Liver (tissue), 3 donors: ENCODE data around the gene PDGFB.

ENCODE experiments used
- FOXA1 ChIP-seq: IDR thresholded peaks from 2 replicates; pipeline ENCODE4 v1.6.1; 2016; ENCODE audit warnings: antibody characterized with exemption
- FOXA2 ChIP-seq: IDR thresholded peaks from 2 replicates; pipeline ENCODE4 v1.6.1; 2016; ENCODE audit warnings: antibody characterized with exemption
- GABPA ChIP-seq, 2 donors: IDR thresholded peaks in 1 of 2; conservative IDR thresholded peaks in 1 of 2; 2 replicates each; pipeline ENCODE4 v1.6.1; 2016; ENCODE audit warnings: antibody characterized with exemption in 2 of 2, mild to moderate bottlenecking in 1 of 2, moderate library complexity in 1 of 2
- HNF4A ChIP-seq, 2 donors: conservative IDR thresholded peaks; 2 replicates each; pipeline ENCODE4 v1.6.1; 2016; ENCODE audit warnings: antibody characterized with exemption in 2 of 2, mild to moderate bottlenecking in 2 of 2
- RAD21 ChIP-seq, 2 donors: IDR thresholded peaks; 2 replicates each; pipeline ENCODE4 v1.6.1; 2016; ENCODE audit warnings: antibody characterized with exemption in 2 of 2, mild to moderate bottlenecking in 2 of 2
- SP1 ChIP-seq: IDR thresholded peaks from 2 replicates; pipeline ENCODE4 v1.6.1; 2018; ENCODE audit warnings: antibody characterized with exemption, mild to moderate bottlenecking
- TAF1 ChIP-seq: conservative IDR thresholded peaks from 2 replicates; pipeline ENCODE4 v1.6.1; 2016; ENCODE audit warnings: antibody characterized with exemption, mild to moderate bottlenecking
- TF ChIP-seq, protein P1 (sequence below): IDR thresholded peaks from 2 replicates; pipeline ENCODE4 v1.6.1; 2016; ENCODE audit warnings: antibody characterized with exemption
- TF ChIP-seq, protein P2 (sequence below): fragments of 150-350 bp; IDR thresholded peaks from 2 replicates; pipeline ENCODE4 v1.5.1; 2017; ENCODE audit warnings: improper control_type of control experiment, low read depth, low read length; ENCODE audit not compliant: missing input control
- TF ChIP-seq, protein P3 (sequence below): IDR thresholded peaks from 2 replicates; pipeline ENCODE4 v1.6.1; 2016; ENCODE audit warnings: antibody characterized with exemption
- TF ChIP-seq, protein P4 (sequence below): IDR thresholded peaks from 2 replicates; pipeline ENCODE4 v1.6.1; 2016; ENCODE audit warnings: antibody characterized with exemption
- TF ChIP-seq, protein P5 (sequence below): IDR thresholded peaks from 2 replicates; pipeline ENCODE4 v1.6.1; 2016; ENCODE audit warnings: antibody characterized with exemption, mild to moderate bottlenecking
- donor health status: healthy.
- donor health status: healthy.

DNA sequence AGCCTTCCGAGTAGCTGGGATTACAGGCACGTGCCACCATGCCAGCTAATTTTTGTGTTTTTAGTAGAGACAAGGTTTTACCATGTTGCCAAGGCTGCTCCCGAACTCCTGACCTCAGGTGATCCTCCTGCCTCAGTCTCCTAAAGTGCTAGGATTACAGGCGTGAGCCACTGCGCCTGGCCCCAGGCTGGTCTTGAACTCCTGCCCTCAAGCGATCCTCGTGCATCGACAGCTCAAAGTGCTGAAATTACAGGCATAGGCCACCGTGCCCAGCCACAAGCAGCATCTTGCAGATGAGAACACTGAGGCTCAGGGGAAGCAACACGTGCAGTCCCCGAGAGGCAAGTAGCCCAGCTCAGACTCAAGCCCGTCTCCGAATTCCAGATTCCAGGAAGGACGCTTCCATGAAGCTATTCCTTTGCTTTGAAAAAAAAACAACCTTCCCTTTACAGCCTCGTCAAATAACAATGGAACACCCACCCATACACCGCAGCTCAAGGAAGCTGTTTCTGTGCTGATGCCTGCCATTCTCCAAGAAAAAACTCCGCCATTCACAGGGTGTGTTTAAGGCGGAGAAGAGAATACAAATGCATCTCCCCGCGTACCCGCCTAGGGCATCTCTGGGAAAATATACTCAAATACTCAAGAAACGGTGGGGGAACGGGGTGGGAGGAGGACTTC, 34.5 kb upstream of the PDGFB start:
- TF ChIP-seq, protein P1, sequence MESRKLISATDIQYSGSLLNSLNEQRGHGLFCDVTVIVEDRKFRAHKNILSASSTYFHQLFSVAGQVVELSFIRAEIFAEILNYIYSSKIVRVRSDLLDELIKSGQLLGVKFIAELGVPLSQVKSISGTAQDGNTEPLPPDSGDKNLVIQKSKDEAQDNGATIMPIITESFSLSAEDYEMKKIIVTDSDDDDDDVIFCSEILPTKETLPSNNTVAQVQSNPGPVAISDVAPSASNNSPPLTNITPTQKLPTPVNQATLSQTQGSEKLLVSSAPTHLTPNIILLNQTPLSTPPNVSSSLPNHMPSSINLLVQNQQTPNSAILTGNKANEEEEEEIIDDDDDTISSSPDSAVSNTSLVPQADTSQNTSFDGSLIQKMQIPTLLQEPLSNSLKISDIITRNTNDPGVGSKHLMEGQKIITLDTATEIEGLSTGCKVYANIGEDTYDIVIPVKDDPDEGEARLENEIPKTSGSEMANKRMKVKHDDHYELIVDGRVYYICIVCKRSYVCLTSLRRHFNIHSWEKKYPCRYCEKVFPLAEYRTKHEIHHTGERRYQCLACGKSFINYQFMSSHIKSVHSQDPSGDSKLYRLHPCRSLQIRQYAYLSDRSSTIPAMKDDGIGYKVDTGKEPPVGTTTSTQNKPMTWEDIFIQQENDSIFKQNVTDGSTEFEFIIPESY = no peak
- TF ChIP-seq, protein P2, sequence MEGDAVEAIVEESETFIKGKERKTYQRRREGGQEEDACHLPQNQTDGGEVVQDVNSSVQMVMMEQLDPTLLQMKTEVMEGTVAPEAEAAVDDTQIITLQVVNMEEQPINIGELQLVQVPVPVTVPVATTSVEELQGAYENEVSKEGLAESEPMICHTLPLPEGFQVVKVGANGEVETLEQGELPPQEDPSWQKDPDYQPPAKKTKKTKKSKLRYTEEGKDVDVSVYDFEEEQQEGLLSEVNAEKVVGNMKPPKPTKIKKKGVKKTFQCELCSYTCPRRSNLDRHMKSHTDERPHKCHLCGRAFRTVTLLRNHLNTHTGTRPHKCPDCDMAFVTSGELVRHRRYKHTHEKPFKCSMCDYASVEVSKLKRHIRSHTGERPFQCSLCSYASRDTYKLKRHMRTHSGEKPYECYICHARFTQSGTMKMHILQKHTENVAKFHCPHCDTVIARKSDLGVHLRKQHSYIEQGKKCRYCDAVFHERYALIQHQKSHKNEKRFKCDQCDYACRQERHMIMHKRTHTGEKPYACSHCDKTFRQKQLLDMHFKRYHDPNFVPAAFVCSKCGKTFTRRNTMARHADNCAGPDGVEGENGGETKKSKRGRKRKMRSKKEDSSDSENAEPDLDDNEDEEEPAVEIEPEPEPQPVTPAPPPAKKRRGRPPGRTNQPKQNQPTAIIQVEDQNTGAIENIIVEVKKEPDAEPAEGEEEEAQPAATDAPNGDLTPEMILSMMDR = no peak
- TF ChIP-seq, protein P3, sequence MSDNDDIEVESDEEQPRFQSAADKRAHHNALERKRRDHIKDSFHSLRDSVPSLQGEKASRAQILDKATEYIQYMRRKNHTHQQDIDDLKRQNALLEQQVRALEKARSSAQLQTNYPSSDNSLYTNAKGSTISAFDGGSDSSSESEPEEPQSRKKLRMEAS = no peak
- TF ChIP-seq, protein P4, sequence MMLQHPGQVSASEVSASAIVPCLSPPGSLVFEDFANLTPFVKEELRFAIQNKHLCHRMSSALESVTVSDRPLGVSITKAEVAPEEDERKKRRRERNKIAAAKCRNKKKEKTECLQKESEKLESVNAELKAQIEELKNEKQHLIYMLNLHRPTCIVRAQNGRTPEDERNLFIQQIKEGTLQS = no peak
- no peak for TF ChIP-seq FOXA2
- no peak for TF ChIP-seq SP1
- no peak for TF ChIP-seq FOXA1
- TF ChIP-seq RAD21 (IDR thresholded peaks at IDR 0.05) = no peak
- no peak for TF ChIP-seq HNF4A (conservative IDR thresholded peaks at IDR 0.05)
- TF ChIP-seq GABPA (IDR thresholded peaks at IDR 0.05 in 1 of 2, conservative IDR thresholded peaks at IDR 0.05 in 1 of 2) = no peak
- TF ChIP-seq, protein P5, sequence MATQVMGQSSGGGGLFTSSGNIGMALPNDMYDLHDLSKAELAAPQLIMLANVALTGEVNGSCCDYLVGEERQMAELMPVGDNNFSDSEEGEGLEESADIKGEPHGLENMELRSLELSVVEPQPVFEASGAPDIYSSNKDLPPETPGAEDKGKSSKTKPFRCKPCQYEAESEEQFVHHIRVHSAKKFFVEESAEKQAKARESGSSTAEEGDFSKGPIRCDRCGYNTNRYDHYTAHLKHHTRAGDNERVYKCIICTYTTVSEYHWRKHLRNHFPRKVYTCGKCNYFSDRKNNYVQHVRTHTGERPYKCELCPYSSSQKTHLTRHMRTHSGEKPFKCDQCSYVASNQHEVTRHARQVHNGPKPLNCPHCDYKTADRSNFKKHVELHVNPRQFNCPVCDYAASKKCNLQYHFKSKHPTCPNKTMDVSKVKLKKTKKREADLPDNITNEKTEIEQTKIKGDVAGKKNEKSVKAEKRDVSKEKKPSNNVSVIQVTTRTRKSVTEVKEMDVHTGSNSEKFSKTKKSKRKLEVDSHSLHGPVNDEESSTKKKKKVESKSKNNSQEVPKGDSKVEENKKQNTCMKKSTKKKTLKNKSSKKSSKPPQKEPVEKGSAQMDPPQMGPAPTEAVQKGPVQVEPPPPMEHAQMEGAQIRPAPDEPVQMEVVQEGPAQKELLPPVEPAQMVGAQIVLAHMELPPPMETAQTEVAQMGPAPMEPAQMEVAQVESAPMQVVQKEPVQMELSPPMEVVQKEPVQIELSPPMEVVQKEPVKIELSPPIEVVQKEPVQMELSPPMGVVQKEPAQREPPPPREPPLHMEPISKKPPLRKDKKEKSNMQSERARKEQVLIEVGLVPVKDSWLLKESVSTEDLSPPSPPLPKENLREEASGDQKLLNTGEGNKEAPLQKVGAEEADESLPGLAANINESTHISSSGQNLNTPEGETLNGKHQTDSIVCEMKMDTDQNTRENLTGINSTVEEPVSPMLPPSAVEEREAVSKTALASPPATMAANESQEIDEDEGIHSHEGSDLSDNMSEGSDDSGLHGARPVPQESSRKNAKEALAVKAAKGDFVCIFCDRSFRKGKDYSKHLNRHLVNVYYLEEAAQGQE = no peak
- TF ChIP-seq TAF1 = no peak
